BLaER1 treated with 17β-estradiol and CSF1 and Interleukin-3, amounts not matched to agents 10 nM and 100 nM (cell line): ENCODE results near the gene PLIN4.

Experiments
- H3K27ac ChIP-seq, 11 experiments: shearing (Covaris generic); formaldehyde crosslinking; 2 replicates each; pipeline ENCODE4 v1.8.1; 2022
- H3K27me3 ChIP-seq, 11 experiments: shearing (Covaris generic); formaldehyde crosslinking; 2 replicates each; pipeline ENCODE4 v1.8.1; 2022
- H3K36me3 ChIP-seq, 11 experiments: shearing (Covaris generic); formaldehyde crosslinking; 2 replicates each; pipeline ENCODE4 v1.8.1; 2022
- H3K4me1 ChIP-seq, 10 experiments: shearing (Covaris generic); formaldehyde crosslinking; 2 replicates each; pipeline ENCODE4 v1.8.1; 2022
- H3K4me2 ChIP-seq, 11 experiments: shearing (Covaris generic); formaldehyde crosslinking; 2 replicates each; pipeline ENCODE4 v1.8.1; 2022
- H3K4me3 ChIP-seq, 10 experiments: shearing (Covaris generic); formaldehyde crosslinking; 2 replicates each; pipeline ENCODE4 v1.8.1; 2022
- H3K9ac ChIP-seq, 11 experiments: shearing (Covaris generic); formaldehyde crosslinking; 2 replicates each; pipeline ENCODE4 v1.8.1; 2022
- H3K9me3 ChIP-seq, 11 experiments: shearing (Covaris generic); formaldehyde crosslinking; replicated peaks in 1 of 11; 2 replicates each; pipeline ENCODE4 v1.8.1; 2022
- H4K20me1 ChIP-seq, 11 experiments: shearing (Covaris generic); formaldehyde crosslinking; 2 replicates each; pipeline ENCODE4 v1.8.1; 2022
- Cebpa-rat ChIP-seq, 11 experiments: shearing (Covaris generic); IDR thresholded peaks; 2 replicates each; pipeline ENCODE4 v1.8.1; 2022

PLIN4 gene

GRCh38 chr19:4508698-4509097 is 9.6 kb downstream of the PLIN4 start:
- TF ChIP-seq Cebpa-rat (IDR thresholded peaks at IDR 0.05) = no peak
- H3K27me3 ChIP-seq = no peaks in the 10 kb centered on the region
- no peak overlapping the region for H3K27ac ChIP-seq

GRCh38 chr19:4507804-4508203 is 10.5 kb downstream of the PLIN4 start:
- Histone ChIP-seq H3K27me3 (no peaks in the 10 kb centered on the region), H3K27ac (no peak overlapping the region), H3K4me3 (no peak overlapping the region), H3K36me3 (peaks cover 0 to 32% (median 9%) of the 10 kb centered on the region in 11 experiments; a peak in 14 of 22 replicates), H3K9ac (no peak overlapping the region), H3K4me1 (peaks cover 25 to 63% (median 41%) of the 10 kb centered on the region in 10 experiments), H3K9me3 (no peaks in the 10 kb centered on the region; a peak in 1 of 22 replicates), H4K20me1 (peaks cover 0 to 25% (median 15%) of the 10 kb centered on the region in 11 experiments; a peak in 16 of 22 replicates), H3K4me2 (no peak overlapping the region)
- TF ChIP-seq Cebpa-rat (IDR thresholded peaks at IDR 0.05) = no peak

More at GRCh38 chr19:4508698-4509097, 9.6 kb downstream of the PLIN4 start:
- H3K9me3 ChIP-seq = no peaks in the 10 kb centered on the region; a peak in 1 of 22 replicates
- H3K36me3 ChIP-seq = peaks cover 0 to 32% (median 9%) of the 10 kb centered on the region in 11 experiments; a peak in 13 of 22 replicates
- no peak overlapping the region for H3K4me2 ChIP-seq
- peaks cover 16 to 54% (median 34%) of the 10 kb centered on the region in 10 experiments for H3K4me1 ChIP-seq
- H3K4me3 ChIP-seq = no peak overlapping the region
- H4K20me1 ChIP-seq = peaks cover 0 to 16% (median 9%) of the 10 kb centered on the region in 11 experiments; a peak in 15 of 22 replicates
- no peak overlapping the region for H3K9ac ChIP-seq

- peaks cover 0 to 31% (median 20%) of the 10 kb centered on the region in 11 experiments; a peak in 17 of 22 replicates for H4K20me1 ChIP-seq
- peaks cover 4 to 37% (median 15%) of the 10 kb centered on the region in 11 experiments; a peak in 21 of 22 replicates for H3K36me3 ChIP-seq
- peak overlapping the region in 7 of 11 experiments; percentile 75 to 92 (median 78); a peak in 14 of 22 replicates for H3K4me2 ChIP-seq
- H3K4me3 ChIP-seq = no peak overlapping the region
- peak overlapping the region in 6 of 11 experiments; percentile 13 to 79 (median 52); a peak in 10 of 22 replicates for H3K27ac ChIP-seq
- peak overlapping the region in 3 of 11 experiments; percentile 16 to 60 (median 47); a peak in 6 of 22 replicates for H3K9ac ChIP-seq
- no peaks in the 10 kb centered on the region; a peak in 1 of 22 replicates for H3K9me3 ChIP-seq
- no peak for TF ChIP-seq Cebpa-rat (IDR thresholded peaks at IDR 0.05)
- no peaks in the 10 kb centered on the region for H3K27me3 ChIP-seq
- peaks cover 32 to 70% (median 48%) of the 10 kb centered on the region in 10 experiments for H3K4me1 ChIP-seq
These were observed 11.2 kb downstream of the PLIN4 start for GRCh38 chr19:4507150-4507452.

- Histone ChIP-seq H3K36me3 (peaks cover 9 to 42% (median 20%) of the 10 kb centered on the region in 11 experiments; a peak in 21 of 22 replicates), H3K4me2 (peak overlapping the region in 9 of 11 experiments; percentile 19 to 92 (median 77); a peak in 16 of 22 replicates), H3K27ac (peak overlapping the region in 7 of 11 experiments; percentile 13 to 79 (median 52); a peak in 13 of 22 replicates), H3K9me3 (no peaks in the 10 kb centered on the region; a peak in 1 of 22 replicates), H3K27me3 (no peaks in the 10 kb centered on the region), H4K20me1 (peaks cover 0 to 36% (median 21%) of the 10 kb centered on the region in 11 experiments; a peak in 18 of 22 replicates), H3K9ac (peak overlapping the region in 7 of 11 experiments; percentile 2 to 60 (median 37); a peak in 9 of 22 replicates), H3K4me3 (no peak overlapping the region), H3K4me1 (peaks cover 37 to 75% (median 53%) of the 10 kb centered on the region in 10 experiments)
- no peak for TF ChIP-seq Cebpa-rat (IDR thresholded peaks at IDR 0.05)
These were observed 11.7 kb downstream of the PLIN4 start for GRCh38 chr19:4506449-4507149.

- Histone ChIP-seq H4K20me1 (peaks cover 0 to 44% (median 26%) of the 10 kb centered on the region in 11 experiments; a peak in 18 of 22 replicates), H3K36me3 (peaks cover 16 to 50% (median 28%) of the 10 kb centered on the region in 11 experiments; a peak in 21 of 22 replicates), H3K27ac (peak overlapping the region in 8 of 11 experiments; percentile 6 to 79 (median 47); a peak in 11 of 22 replicates), H3K4me2 (peak overlapping the region in 8 of 11 experiments; percentile 60 to 92 (median 79); a peak in 16 of 22 replicates), H3K4me3 (no peak overlapping the region), H3K4me1 (peaks cover 45 to 80% (median 59%) of the 10 kb centered on the region in 10 experiments), H3K27me3 (no peaks in the 10 kb centered on the region), H3K9me3 (no peaks in the 10 kb centered on the region; a peak in 1 of 22 replicates), H3K9ac (0 out of 22 replicates have a peak overlapping the region, but pooled peaks of 3 of the 11 experiments have one; percentile 8 to 74 (median 15))
- TF ChIP-seq Cebpa-rat (IDR thresholded peaks at IDR 0.05) = no peak
These were observed 12.5 kb downstream of the PLIN4 start for GRCh38 chr19:4505570-4506448.

- no peaks in the 10 kb centered on the region for H3K27me3 ChIP-seq
- H3K9ac ChIP-seq = peak overlapping the region in 6 of 11 experiments; percentile 26 to 75 (median 68); a peak in 8 of 22 replicates
- peak overlapping the region; percentile 32 to 96 (median 88); a peak in 21 of 22 replicates for H3K4me2 ChIP-seq
- peaks cover 45 to 77% (median 59%) of the 10 kb centered on the region in 10 experiments for H3K4me1 ChIP-seq
- H3K9me3 ChIP-seq = no peaks in the 10 kb centered on the region; a peak in 1 of 22 replicates
- H3K27ac ChIP-seq = peak overlapping the region in 6 of 11 experiments; percentile 7 to 79 (median 58); a peak in 11 of 22 replicates
- no peak for TF ChIP-seq Cebpa-rat (IDR thresholded peaks at IDR 0.05)
- H3K4me3 ChIP-seq = no peak overlapping the region
- peaks cover 19 to 58% (median 32%) of the 10 kb centered on the region in 11 experiments; a peak in 21 of 22 replicates for H3K36me3 ChIP-seq
- H4K20me1 ChIP-seq = peaks cover 0 to 50% (median 26%) of the 10 kb centered on the region in 11 experiments; a peak in 18 of 22 replicates
These were observed 13.3 kb downstream of the PLIN4 start for GRCh38 chr19:4504891-4505569.

- Histone ChIP-seq H3K27me3 (no peaks in the 10 kb centered on the region), H3K4me2 (peak overlapping the region; percentile 32 to 96 (median 88); a peak in 21 of 22 replicates), H3K4me3 (no peak overlapping the region), H3K36me3 (peaks cover 21 to 62% (median 36%) of the 10 kb centered on the region in 11 experiments; a peak in 21 of 22 replicates), H4K20me1 (peaks cover 0 to 54% (median 26%) of the 10 kb centered on the region in 11 experiments; a peak in 18 of 22 replicates), H3K9ac (peak overlapping the region in 8 of 11 experiments; percentile 26 to 75 (median 64); a peak in 11 of 22 replicates), H3K9me3 (no peaks in the 10 kb centered on the region; a peak in 1 of 22 replicates), H3K4me1 (peaks cover 45 to 70% (median 59%) of the 10 kb centered on the region in 10 experiments), H3K27ac (peak overlapping the region in 8 of 11 experiments; percentile 39 to 79 (median 60); a peak in 12 of 22 replicates)
- TF ChIP-seq Cebpa-rat (IDR thresholded peaks at IDR 0.05) = no peak
These were observed 14.0 kb downstream of the PLIN4 start for GRCh38 chr19:4504297-4504701.
